Mesendoderm (in vitro differentiated cells): ENCODE data around the gene TOR1B.
A peak's percentile ranks its signal among the peaks of the same experiment; 100 is the strongest.
"Not testable (repeated sequence)": the region's sequence is repeated elsewhere in the genome, so short reads cannot be mapped to it uniquely, and the experiment has no call there.

ENCODE experiments used
- DNase-seq: peaks from one replicate; pipeline ENCODE4 v3.0.0; 2013
- H2AK5ac ChIP-seq: 2 replicates; pipeline ENCODE4 v1.6.1; 2013; ENCODE audit warnings: low read length, inconsistent platforms
- H2BK120ac ChIP-seq: 2 replicates; pipeline ENCODE4 v1.6.1; 2013; ENCODE audit warnings: low read depth, mild to moderate bottlenecking, low read length, moderate library complexity, mixed read lengths
- H2BK15ac ChIP-seq: replicated peaks from 2 replicates; pipeline ENCODE4 v1.6.1; 2013; ENCODE audit warnings: low read depth, mild to moderate bottlenecking, moderate library complexity
- H2BK5ac ChIP-seq: 2 replicates; pipeline ENCODE4 v1.6.1; 2013; ENCODE audit warnings: low read length, inconsistent platforms
- H3K18ac ChIP-seq: 2 replicates; pipeline ENCODE4 v1.6.1; 2013; ENCODE audit warnings: mild to moderate bottlenecking, low read length, mixed read lengths
- H3K23ac ChIP-seq: one replicate; pipeline ENCODE4 v1.6.1; 2013; ENCODE audit warnings: low read length
- H3K27ac ChIP-seq: 2 replicates; pipeline ENCODE4 v1.5.1; 2013; ENCODE audit warnings: low read depth, mild to moderate bottlenecking, inconsistent platforms, low read length, moderate library complexity
- H3K27me3 ChIP-seq: 2 replicates; pipeline ENCODE4 v1.6.1; 2013; ENCODE audit warnings: low read length, control low read depth, mild to moderate bottlenecking, inconsistent platforms; ENCODE audit not compliant: insufficient read depth, poor library complexity
- H3K36me3 ChIP-seq: 2 replicates; pipeline ENCODE4 v1.6.1; 2013; ENCODE audit warnings: low read length, inconsistent platforms; ENCODE audit not compliant: control insufficient read depth, insufficient read depth
- H3K4ac ChIP-seq: one replicate; pipeline ENCODE4 v1.6.1; 2013; ENCODE audit warnings: low read depth, mild to moderate bottlenecking, low read length, moderate library complexity
- H3K4me1 ChIP-seq: 2 replicates; pipeline ENCODE4 v1.6.1; 2013; ENCODE audit warnings: low read depth, low read length, inconsistent platforms; ENCODE audit not compliant: control insufficient read depth
- H3K4me2 ChIP-seq: 2 replicates; pipeline ENCODE4 v1.6.1; 2013; ENCODE audit warnings: low read length
- H3K4me3 ChIP-seq: 2 replicates; pipeline ENCODE4 v1.5.1; 2013; ENCODE audit warnings: mild to moderate bottlenecking, low read length
- H3K56ac ChIP-seq: one replicate; pipeline ENCODE4 v1.6.1; 2013; ENCODE audit warnings: low read length
- H3K79me1 ChIP-seq: 2 replicates; pipeline ENCODE4 v1.6.1; 2013; ENCODE audit warnings: low read length, inconsistent platforms
- H3K79me2 ChIP-seq: 2 replicates; pipeline ENCODE4 v1.6.1; 2013; ENCODE audit warnings: mild to moderate bottlenecking, low read length; ENCODE audit not compliant: control insufficient read depth, insufficient read depth
- H3K9ac ChIP-seq: 2 replicates; pipeline ENCODE4 v1.6.1; 2013; ENCODE audit warnings: low read length, inconsistent platforms
- H4K5ac ChIP-seq: one replicate; pipeline ENCODE4 v1.6.1; 2013; ENCODE audit warnings: low read length
- H4K8ac ChIP-seq: one replicate; pipeline ENCODE4 v1.6.1; 2013; ENCODE audit warnings: low read depth, mild to moderate bottlenecking, control low read depth, low read length, moderate library complexity
- WGBS: extraction: QIAGEN DNeasy Blood & Tissue Kit; methylation state at CpG from one replicate; pipeline ENCODE4 v1.1.7; 2013; ENCODE audit warnings: low lambda C conversion rate, missing lambda C conversion rate; ENCODE audit not compliant: insufficient coverage; ENCODE audit errors: extremely low coverage; 5-methylcytosine and 5-hydroxymethylcytosine counted together

Gene TOR1B

GRCh38 chr9:129796029-129796428 lies 7.0 kb upstream of the TOR1B start:
- not testable (repeated sequence) for H3K18ac ChIP-seq

GRCh38 chr9:129798973-129799372 lies 4.0 kb upstream of the TOR1B start:
- H3K27ac ChIP-seq = no peak overlapping the region
- no peak overlapping the region for H3K4ac ChIP-seq
- H2AK5ac ChIP-seq = no peak overlapping the region
- H3K18ac ChIP-seq = no peak overlapping the region
- H2BK120ac ChIP-seq = no peak overlapping the region
- no peaks in the 10 kb centered on the region for H3K79me2 ChIP-seq
- no CpG with 5 or more reads among the region's 6 CpGs for WGBS
- H2BK15ac ChIP-seq = no peak overlapping the region
- DNase-seq = peak; percentile 53
- H4K8ac ChIP-seq = no peak overlapping the region
- no peak overlapping the region for H2BK5ac ChIP-seq
- no peak overlapping the region for H3K56ac ChIP-seq
- H3K36me3 ChIP-seq = no peaks in the 10 kb centered on the region
- no peak overlapping the region for H3K4me3 ChIP-seq
- no peak overlapping the region for H3K23ac ChIP-seq
- H3K79me1 ChIP-seq = peaks cover 2% of the 10 kb centered on the region
- no peak overlapping the region for H3K9ac ChIP-seq
- no peaks in the 10 kb centered on the region for H3K27me3 ChIP-seq
- no peak overlapping the region for H4K5ac ChIP-seq
- no peak overlapping the region for H3K4me2 ChIP-seq
- H3K4me1 ChIP-seq = peaks cover 2% of the 10 kb centered on the region

More at GRCh38 chr9:129796029-129796428, 7.0 kb upstream of the TOR1B start:
- H3K27me3 ChIP-seq, H3K4me3 ChIP-seq, H3K23ac ChIP-seq, H2BK5ac ChIP-seq, H3K4ac ChIP-seq, H3K56ac ChIP-seq, H3K79me2 ChIP-seq, H4K8ac ChIP-seq, H3K27ac ChIP-seq, H2AK5ac ChIP-seq, H3K4me1 ChIP-seq, H3K79me1 ChIP-seq, H3K4me2 ChIP-seq, H2BK120ac ChIP-seq, DNase-seq, H2BK15ac ChIP-seq, H3K9ac ChIP-seq, H3K36me3 ChIP-seq, H4K5ac ChIP-seq: not testable (repeated sequence)
- WGBS = no CpG with 5 or more reads among the region's 2 CpGs

- H3K4me3 ChIP-seq = no peak overlapping the region
- H3K4ac ChIP-seq = no peak overlapping the region
- H2BK15ac ChIP-seq = no peak overlapping the region
- H4K5ac ChIP-seq = no peak overlapping the region
- H3K23ac ChIP-seq = no peak overlapping the region
- no peak overlapping the region for H2AK5ac ChIP-seq
- no peak overlapping the region for H3K4me2 ChIP-seq
- H3K79me1 ChIP-seq = peaks cover 2% of the 10 kb centered on the region
- H4K8ac ChIP-seq = no peak overlapping the region
- no peak overlapping the region for H2BK5ac ChIP-seq
- no peak for DNase-seq
- no peak overlapping the region for H3K56ac ChIP-seq
- H3K18ac ChIP-seq = no peak overlapping the region
- no peak overlapping the region for H3K9ac ChIP-seq
- WGBS = no CpG with 5 or more reads among the region's 17 CpGs
- H3K79me2 ChIP-seq = no peaks in the 10 kb centered on the region
- no peaks in the 10 kb centered on the region for H3K36me3 ChIP-seq
- H2BK120ac ChIP-seq = no peak overlapping the region
- no peak overlapping the region for H3K27ac ChIP-seq
- H3K27me3 ChIP-seq = no peaks in the 10 kb centered on the region
- H3K4me1 ChIP-seq = peaks cover 2% of the 10 kb centered on the region
Measured at GRCh38 chr9:129801504-129801903, 1.5 kb upstream of the TOR1B start.

GRCh38 chr9:129803676-129804060 lies 684 bp downstream of the TOR1B start:
- no peak overlapping the region for H3K27ac ChIP-seq
- peak; percentile 25 for DNase-seq
- H4K5ac ChIP-seq = no peak overlapping the region

GRCh38 chr9:129806061-129806460 lies 3.1 kb downstream of the TOR1B start:
- H3K9ac ChIP-seq = no peak overlapping the region
- peaks cover 2% of the 10 kb centered on the region for H3K4me1 ChIP-seq
- no peaks in the 10 kb centered on the region for H3K79me2 ChIP-seq
- no CpG with 5 or more reads among the region's 4 CpGs for WGBS
- H3K23ac ChIP-seq = no peak overlapping the region
- no peaks in the 10 kb centered on the region for H3K27me3 ChIP-seq
- no peak overlapping the region for H4K5ac ChIP-seq
- no peak overlapping the region for H3K4me2 ChIP-seq
- no peak overlapping the region for H2BK15ac ChIP-seq
- H2AK5ac ChIP-seq = no peak overlapping the region
- H2BK5ac ChIP-seq = no peak overlapping the region
- H3K27ac ChIP-seq = no peak overlapping the region
- H3K4me3 ChIP-seq = no peak overlapping the region
- H3K36me3 ChIP-seq = peaks cover 1% of the 10 kb centered on the region
- no peak overlapping the region for H4K8ac ChIP-seq
- H2BK120ac ChIP-seq = no peak overlapping the region
- no peak for DNase-seq
- no peak overlapping the region for H3K56ac ChIP-seq
- no peak overlapping the region for H3K18ac ChIP-seq
- H3K79me1 ChIP-seq = peaks cover 2% of the 10 kb centered on the region
- no peak overlapping the region for H3K4ac ChIP-seq

More at GRCh38 chr9:129803676-129804060, 684 bp downstream of the TOR1B start:
- Histone ChIP-seq H3K18ac (no peak overlapping the region), H3K9ac (peak overlapping the region; percentile 82), H2BK15ac (no peak overlapping the region), H3K4me2 (peak overlapping the region; percentile 32), H3K4me1 (peaks cover 2% of the 10 kb centered on the region), H3K79me2 (no peaks in the 10 kb centered on the region), H3K23ac (no peak overlapping the region), H3K4ac (no peak overlapping the region), H3K36me3 (peaks cover 1% of the 10 kb centered on the region), H4K8ac (no peak overlapping the region), H2BK120ac (no peak overlapping the region), H3K4me3 (peak overlapping the region; percentile 39), H2AK5ac (no peak overlapping the region), H2BK5ac (no peak overlapping the region), H3K79me1 (peaks cover 2% of the 10 kb centered on the region), H3K56ac (peak overlapping the region; percentile 95), H3K27me3 (no peaks in the 10 kb centered on the region)
- no CpG with 5 or more reads among the region's 14 CpGs for WGBS

- no peak overlapping the region for H2BK120ac ChIP-seq
- no peaks in the 10 kb centered on the region for H3K4me1 ChIP-seq
- peaks cover 2% of the 10 kb centered on the region for H3K79me1 ChIP-seq
- H3K79me2 ChIP-seq = no peaks in the 10 kb centered on the region
- no peak overlapping the region for H3K18ac ChIP-seq
- no peak overlapping the region for H4K8ac ChIP-seq
- no peak overlapping the region for H3K27ac ChIP-seq
- no peak overlapping the region for H3K9ac ChIP-seq
- H2BK5ac ChIP-seq = no peak overlapping the region
- H3K56ac ChIP-seq = no peak overlapping the region
- no peak overlapping the region for H4K5ac ChIP-seq
- WGBS = no CpG with 5 or more reads among the region's 11 CpGs
- DNase-seq = no peak
- H3K23ac ChIP-seq = no peak overlapping the region
- H2AK5ac ChIP-seq = no peak overlapping the region
- H3K4me2 ChIP-seq = no peak overlapping the region
- H3K4me3 ChIP-seq = no peak overlapping the region
- peaks cover 5% of the 10 kb centered on the region for H3K36me3 ChIP-seq
- no peak overlapping the region for H2BK15ac ChIP-seq
- no peak overlapping the region for H3K4ac ChIP-seq
- H3K27me3 ChIP-seq = no peaks in the 10 kb centered on the region
Measured at GRCh38 chr9:129809346-129809745, 6.4 kb downstream of the TOR1B start.
